ENCODE data around the gene ERC2. TPM values are rescaled to one million over a fixed set of nuclear protein-coding genes. Genes with fewer than 3 reads are reported as not detected.

Gene ERC2
- total and polyA plus RNA-seq, 2 of the 13 experiments (the other 11 are each of a cell fraction or from before 2014, with no cell fraction given), result 0.16 to 0.22 TPM

- TF ChIP-seq LBX2 (CRISPR knock-in tag; IDR thresholded peaks at IDR 0.05; ENCODE audit: borderline replicate concordance), result no peak
- TF ChIP-seq NKX3-1 (CRISPR knock-in tag; IDR thresholded peaks at IDR 0.05), result no peak
- TF ChIP-seq ZNF790 (CRISPR knock-in tag; IDR thresholded peaks at IDR 0.05; ENCODE audit: borderline replicate concordance), result no peak
- TF ChIP-seq SETDB1 (CRISPR knock-in tag; IDR thresholded peaks at IDR 0.05; ENCODE audit: borderline replicate concordance), result no peak
- no peak for TF ChIP-seq RBM22 (optimal IDR thresholded peaks at IDR 0.05; ENCODE audit: low read length)
- TF ChIP-seq TBX3 (IDR thresholded peaks at IDR 0.05; ENCODE audit: borderline replicate concordance), result no peak
Measured at GRCh38 chr3:56275120-56275519, 193.1 kb downstream of the ERC2 start (continued).

GRCh38 chr3:56269755-56270535, 198.3 kb downstream of the ERC2 start:
- ChIA-PET CTCF (ENCODE audit: low intra/inter-chr PET ratio, low total read pairs) (no interaction called here), POLR2A (no interaction called here)
- no peak overlapping the region for H3K9ac ChIP-seq (ENCODE audit: insufficient read depth, low read depth, low read length)
- no peak overlapping the region for H2AFZ ChIP-seq (ENCODE audit: low read length)
- H3K36me3 ChIP-seq (replicated peaks in 1 of 2; ENCODE audit: control insufficient read depth in 1 of 2, insufficient read depth in 2 of 2, low read length in 2 of 2), result no peaks in the 10 kb centered on the region
- ATAC-seq (no peak), FAIRE-seq (no peak), DNase-seq (ENCODE audit: low spot score) (no peak)
- in situ Hi-C loops (cut with HindIII; ENCODE audit: extremely low pct_ligation_motif_present, low pct_unique_long_range_greater_than_20kb), result loop anchor here (25.0 kb wide), 1 partner anchor 1408 kb away; no protein-coding TSS in a partner anchor
- H3K9me3 ChIP-seq (ENCODE audit: low read length), result no peaks in the 10 kb centered on the region
- H3K4me3 ChIP-seq (replicated peaks in 1 of 3; ENCODE audit: insufficient read depth in 1 of 3, low read depth in 2 of 3, low read length in 3 of 3), result no peak overlapping the region
- no peaks in the 10 kb centered on the region; a peak in 1 of 5 replicates for H3K27me3 ChIP-seq (ENCODE audit: control insufficient read depth in 1 of 2, insufficient read depth in 2 of 2, low read length in 2 of 2)
- H3K27ac ChIP-seq (ENCODE audit: extremely low read length, insufficient read depth, low read length), result no peak overlapping the region
- no peaks in the 10 kb centered on the region for H3K79me2 ChIP-seq (ENCODE audit: insufficient read depth, low read length)
- intact Hi-C loops (cut with micrococcal nuclease; ENCODE audit: unreplicated experiment), result no loop called here
- no peaks in the 10 kb centered on the region for H3K4me1 ChIP-seq (ENCODE audit: insufficient read depth, low read length)
- no peaks in the 10 kb centered on the region for H4K20me1 ChIP-seq (ENCODE audit: insufficient read depth, low read length)
- BruUV-seq (replicated peaks), result no TSS peak
- under 1% methylated on average over 4 of the region's 4 CpGs for WGBS (ENCODE audit: low lambda C conversion rate)
- H3K4me2 ChIP-seq (ENCODE audit: low read depth, low read length), result no peak overlapping the region
- TF ChIP-seq ZNF720 (CRISPR knock-in tag; IDR thresholded peaks at IDR 0.05) (no peak), ZNF160 (CRISPR knock-in tag; IDR thresholded peaks at IDR 0.05) (no peak), TFE3 (CRISPR knock-in tag; IDR thresholded peaks at IDR 0.05) (no peak), ZNF256 (CRISPR knock-in tag; conservative IDR thresholded peaks at IDR 0.05) (no peak), MEF2D (CRISPR knock-in tag; IDR thresholded peaks at IDR 0.05) (no peak), ZNF337 (CRISPR knock-in tag; IDR thresholded peaks at IDR 0.05; ENCODE audit: borderline replicate concordance, low read depth) (no peak), MAF1 (CRISPR knock-in tag; IDR thresholded peaks at IDR 0.05; ENCODE audit: borderline replicate concordance) (no peak), MYPOP (CRISPR knock-in tag; IDR thresholded peaks at IDR 0.05) (no peak), NFIB (CRISPR knock-in tag; IDR thresholded peaks at IDR 0.05; ENCODE audit: borderline replicate concordance) (no peak)
